Naive thymus-derived CD4-positive, alpha-beta T cell (primary cell): ENCODE results near the gene LRRC46. TPM values are rescaled to one million over a fixed set of nuclear protein-coding genes. Genes with fewer than 3 reads are reported as not detected.

Experiments
- ATAC-seq: fragments of 150-1000 bp; cut with Tn5 transposase; 2 replicates; pipeline ENCODE4 v1.10.0; 2021; ENCODE audit warnings: mild to moderate bottlenecking, moderate library complexity
- CTCF ChIA-PET: fragments of 350-600 bp; sonication (Branson Sonifier 250); formaldehyde crosslinking; loops from one replicate; lab custom pipeline; 2021; ENCODE audit warnings: antibody characterized with exemption; lab: Charles Lee
- POLR2A ChIA-PET: fragments of 350-600 bp; sonication (Branson Sonifier 250); formaldehyde crosslinking; loops from one replicate; lab custom pipeline; 2021; ENCODE audit warnings: antibody characterized with exemption, inconsistent platforms; lab: Charles Lee
- DNase-seq, 9 donors: peaks; one replicate each; pipeline versions ENCODE4 v3.0.0 to v3.0.0-alpha.2; 2020 to 2022; ENCODE audit warnings: mixed read lengths in 1 of 9
- H3K27ac ChIP-seq: one replicate; pipeline ENCODE4 v1.7.0; 2013; ENCODE audit warnings: mild to moderate bottlenecking, low read depth, low read length, moderate library complexity
- H3K27me3 ChIP-seq, 2 donors: one replicate each; pipeline ENCODE4 v1.7.0; 2013; ENCODE audit warnings: low read length in 2 of 2, mild to moderate bottlenecking in 2 of 2, moderate library complexity in 2 of 2; ENCODE audit not compliant: control insufficient read depth in 2 of 2, insufficient read depth in 2 of 2
- H3K36me3 ChIP-seq, 3 experiments: 1 replicate in 2 of 3; 2 replicates in 1 of 3; pipeline ENCODE4 v1.7.0; 2013; ENCODE audit warnings: low read length in 3 of 3, mild to moderate bottlenecking in 3 of 3, moderate library complexity in 1 of 3; ENCODE audit not compliant: insufficient read depth in 3 of 3, control insufficient read depth in 2 of 3
- H3K4me1 ChIP-seq, 2 donors: one replicate each; pipeline ENCODE4 v1.7.0; 2013; ENCODE audit warnings: low read length in 2 of 2, mild to moderate bottlenecking in 2 of 2, moderate library complexity in 1 of 2; ENCODE audit not compliant: control insufficient read depth in 2 of 2, insufficient read depth in 2 of 2
- H3K4me3 ChIP-seq: 2 replicates; pipeline ENCODE4 v1.7.0; 2013; ENCODE audit warnings: mild to moderate bottlenecking, low read length
- H3K9me3 ChIP-seq, 3 experiments: 1 replicate in 2 of 3; 2 replicates in 1 of 3; pipeline ENCODE4 v1.7.0; 2013; ENCODE audit warnings: low read length in 3 of 3; ENCODE audit not compliant: control insufficient read depth in 2 of 3
- H3K27ac Mint-ChIP-seq, 9 donors: one replicate each; pipeline ENCODE4 v1.8.0; 2020 to 2022; ENCODE audit warnings: mixed read lengths in 9 of 9, mild to moderate bottlenecking in 8 of 9, moderate library complexity in 5 of 9, inconsistent platforms in 2 of 9
- H3K27me3 Mint-ChIP-seq, 5 donors: one replicate each; pipeline ENCODE4 v1.8.0; 2021 to 2022; ENCODE audit warnings: mixed read lengths in 5 of 5, mild to moderate bottlenecking in 1 of 5
- H3K36me3 Mint-ChIP-seq, 5 donors: one replicate each; pipeline ENCODE4 v1.8.0; 2020 to 2022; ENCODE audit warnings: mixed read lengths in 5 of 5, mild to moderate bottlenecking in 3 of 5, inconsistent platforms in 1 of 5
- H3K4me1 Mint-ChIP-seq, 7 donors: one replicate each; pipeline ENCODE4 v1.8.0; 2020 to 2022; ENCODE audit warnings: mixed read lengths in 7 of 7, mild to moderate bottlenecking in 3 of 7, inconsistent platforms in 1 of 7
- H3K4me3 Mint-ChIP-seq, 10 donors: one replicate each; pipeline ENCODE4 v1.8.0; 2020 to 2022; ENCODE audit warnings: mild to moderate bottlenecking in 10 of 10, mixed read lengths in 10 of 10, moderate library complexity in 6 of 10, inconsistent platforms in 2 of 10
- H3K9me3 Mint-ChIP-seq, 11 donors: one replicate each; pipeline ENCODE4 v1.8.0; 2020 to 2022; ENCODE audit warnings: mixed read lengths in 11 of 11, mild to moderate bottlenecking in 4 of 11, inconsistent platforms in 1 of 11, moderate library complexity in 1 of 11
- intact Hi-C, 2 donors: fragments of 100-400 bp; cut with micrococcal nuclease; formaldehyde crosslinking; loops; one replicate each; pipeline ENCODE4 v1.15.1; 2023
- polyA plus RNA-seq, 2 donors: library from polyadenylated mRNA; unstranded; fragments of 300-500 nt; fragmentation: Illumina TruSeq; gene quantifications; one replicate each; pipeline ENCODE4 v1.2.3, GENCODE V29; 2021
- total RNA-seq, 6 experiments: library from RNA in 5 of 6; stranded (reverse) in 5 of 6; gene quantifications; 1 replicate in 5 of 6; 2 replicates in 1 of 6; pipeline ENCODE4 v1.2.3 and lab custom pipeline; 2021 to 2026

Gene LRRC46
- total and polyA plus RNA-seq, 7 experiments from 2014 or later = 0.20 to 1.8 (median 1.2) TPM

GRCh38 chr17:47855737-47856136, 24.3 kb downstream of the LRRC46 start:
- no peak for DNase-seq
- H3K27me3 Mint-ChIP-seq = peaks cover 33 to 84% (median 46%) of the 10 kb centered on the region in 5 donors
- no peaks in the 10 kb centered on the region for H3K36me3 ChIP-seq
- no peaks in the 10 kb centered on the region for H3K36me3 Mint-ChIP-seq
- peaks cover 9 to 19% (median 12%) of the 10 kb centered on the region in 7 donors for H3K4me1 Mint-ChIP-seq
- intact Hi-C loops = no loop called here
- ChIA-PET POLR2A (no interaction called here), CTCF (interaction anchor here (0.7 to 1.0 kb wide), 3 partner anchors 17 to 417 kb away, joined by 3 read pairs; no protein-coding TSS in a partner anchor)
- no peak overlapping the region for H3K27ac ChIP-seq
- no peak overlapping the region for H3K4me3 ChIP-seq
- ATAC-seq = no peak
- H3K4me1 ChIP-seq = peaks cover 3 to 9% of the 10 kb centered on the region in 2 donors
- H3K9me3 Mint-ChIP-seq = peaks cover 0 to 4% (median 0%) of the 10 kb centered on the region in 11 donors
- H3K27ac Mint-ChIP-seq = peak overlapping the region in 1 of 9 donors; percentile 49
- peaks cover 6 to 15% of the 10 kb centered on the region in 2 donors for H3K27me3 ChIP-seq
- no peaks in the 10 kb centered on the region for H3K9me3 ChIP-seq
- H3K4me3 Mint-ChIP-seq = no peak overlapping the region

GRCh38 chr17:47856830-47857229, 25.4 kb downstream of the LRRC46 start:
- no peaks in the 10 kb centered on the region for H3K36me3 Mint-ChIP-seq
- peaks cover 0 to 4% (median 0%) of the 10 kb centered on the region in 11 donors for H3K9me3 Mint-ChIP-seq
- ATAC-seq (no peak), DNase-seq (no peak)
- peaks cover 30 to 76% (median 45%) of the 10 kb centered on the region in 5 donors for H3K27me3 Mint-ChIP-seq
- no peak overlapping the region for H3K27ac Mint-ChIP-seq
- intact Hi-C loops = no loop called here
- no peaks in the 10 kb centered on the region for H3K36me3 ChIP-seq
- peaks cover 2 to 5% of the 10 kb centered on the region in 2 donors for H3K4me1 ChIP-seq
- no peak overlapping the region for H3K4me3 Mint-ChIP-seq
- CTCF ChIA-PET = interaction anchor here (0.9 kb wide), 1 partner anchor 33 kb away, joined by 3 read pairs; no protein-coding TSS in a partner anchor
- no peak overlapping the region for H3K4me3 ChIP-seq
- no peaks in the 10 kb centered on the region for H3K9me3 ChIP-seq
- peaks cover 7 to 17% (median 11%) of the 10 kb centered on the region in 7 donors for H3K4me1 Mint-ChIP-seq
- H3K27ac ChIP-seq = no peak overlapping the region
- peaks cover 6 to 10% of the 10 kb centered on the region in 2 donors for H3K27me3 ChIP-seq
- POLR2A ChIA-PET = interaction anchor here (1.2 kb wide), 1 partner anchor 21 kb away, joined by 3 read pairs; no protein-coding TSS in a partner anchor

GRCh38 chr17:47857551-47858455, 26.3 kb downstream of the LRRC46 start:
- intact Hi-C loops = no loop called here
- Histone ChIP-seq H3K36me3 (no peaks in the 10 kb centered on the region), H3K27me3 (peaks cover 3 to 6% of the 10 kb centered on the region in 2 donors), H3K4me3 (no peak overlapping the region), H3K9me3 (no peaks in the 10 kb centered on the region), H3K4me1 (no peaks in the 10 kb centered on the region), H3K27ac (no peak overlapping the region)
- peaks cover 0 to 14% (median 7%) of the 10 kb centered on the region in 7 donors for H3K4me1 Mint-ChIP-seq
- peaks cover 20 to 66% (median 36%) of the 10 kb centered on the region in 5 donors for H3K27me3 Mint-ChIP-seq
- H3K27ac Mint-ChIP-seq = no peak overlapping the region
- no peaks in the 10 kb centered on the region for H3K36me3 Mint-ChIP-seq
- no peak overlapping the region for H3K4me3 Mint-ChIP-seq
- no peaks in the 10 kb centered on the region for H3K9me3 Mint-ChIP-seq
- ChIA-PET POLR2A (interaction anchor here (0.7 to 1.2 kb wide), 3 partner anchors 12 to 43 kb away, joined by 3 read pairs; no protein-coding TSS in a partner anchor), CTCF (interaction anchor here (0.9 to 1.5 kb wide), 3 partner anchors 24 to 32 kb away, joined by 3 read pairs; no protein-coding TSS in a partner anchor)
- no peak for DNase-seq
- no peak for ATAC-seq

GRCh38 chr17:47860386-47860785, 28.9 kb downstream of the LRRC46 start:
- no peaks in the 10 kb centered on the region for H3K27me3 ChIP-seq
- H3K36me3 ChIP-seq = no peaks in the 10 kb centered on the region
- peaks cover 0 to 2% (median 0%) of the 10 kb centered on the region in 11 donors for H3K9me3 Mint-ChIP-seq
- peaks cover 0 to 25% (median 13%) of the 10 kb centered on the region in 7 donors for H3K4me1 Mint-ChIP-seq
- no peak overlapping the region for H3K4me3 Mint-ChIP-seq
- intact Hi-C loops = no loop called here
- H3K9me3 ChIP-seq = no peaks in the 10 kb centered on the region
- no peak overlapping the region for H3K27ac ChIP-seq
- H3K27ac Mint-ChIP-seq = no peak overlapping the region
- ChIA-PET POLR2A (interaction anchor here (0.6 kb wide), 1 partner anchor 979 kb away, joined by 4 read pairs; no protein-coding TSS in a partner anchor), CTCF (interaction anchor here (0.7 kb wide), 1 partner anchor 89 kb away, joined by 4 read pairs; no protein-coding TSS in a partner anchor)
- no peak overlapping the region for H3K4me3 ChIP-seq
- ATAC-seq = no peak
- H3K27me3 Mint-ChIP-seq = peaks cover 4 to 40% (median 10%) of the 10 kb centered on the region in 5 donors
- no peak for DNase-seq
- no peaks in the 10 kb centered on the region for H3K4me1 ChIP-seq
- H3K36me3 Mint-ChIP-seq = no peaks in the 10 kb centered on the region

GRCh38 chr17:47862621-47863440, 31.4 kb downstream of the LRRC46 start:
- H3K9me3 ChIP-seq = no peaks in the 10 kb centered on the region
- H3K27me3 ChIP-seq = no peaks in the 10 kb centered on the region
- Mint-ChIP-seq H3K36me3 (no peaks in the 10 kb centered on the region), H3K9me3 (peaks cover 0 to 2% (median 0%) of the 10 kb centered on the region in 11 donors), H3K4me3 (no peak overlapping the region), H3K27me3 (peaks cover 0 to 26% (median 7%) of the 10 kb centered on the region in 5 donors), H3K4me1 (peaks cover 0 to 28% (median 16%) of the 10 kb centered on the region in 7 donors), H3K27ac (no peak overlapping the region)
- ATAC-seq (no peak), DNase-seq (no peak)
- no peaks in the 10 kb centered on the region for H3K4me1 ChIP-seq
- no peak overlapping the region for H3K27ac ChIP-seq
- POLR2A ChIA-PET = interaction anchor here (0.7 kb wide), 1 partner anchor 22 kb away, joined by 3 read pairs; the partner anchor contains the start of gene SCRN2
- no peak overlapping the region for H3K4me3 ChIP-seq
- CTCF ChIA-PET = interaction anchor here (0.6 kb wide), 1 partner anchor 14 kb away, joined by 4 read pairs; no protein-coding TSS in a partner anchor
- no peaks in the 10 kb centered on the region for H3K36me3 ChIP-seq
- intact Hi-C loops = no loop called here

- H3K4me3 Mint-ChIP-seq = peak overlapping the region in 9 of 10 donors; percentile 4 to 66 (median 42)
Measured at GRCh38 chr17:47864791-47865216, 33.3 kb downstream of the LRRC46 start.

More at GRCh38 chr17:47864791-47865216, 33.3 kb downstream of the LRRC46 start:
- Histone ChIP-seq H3K9me3 (no peaks in the 10 kb centered on the region), H3K27me3 (no peaks in the 10 kb centered on the region), H3K4me3 (no peak overlapping the region), H3K36me3 (no peaks in the 10 kb centered on the region), H3K27ac (peak overlapping the region; percentile 2), H3K4me1 (no peaks in the 10 kb centered on the region)
- peaks cover 0 to 2% (median 0%) of the 10 kb centered on the region in 11 donors for H3K9me3 Mint-ChIP-seq
- peaks cover 0 to 28% (median 16%) of the 10 kb centered on the region in 7 donors for H3K4me1 Mint-ChIP-seq
- peak overlapping the region in 4 of 9 donors; percentile 18 to 60 (median 30) for H3K27ac Mint-ChIP-seq
- ATAC-seq = no peak
- intact Hi-C loops = loop anchor here in 1 of 2 donors (2.0 kb wide), 1 partner anchor 14 kb away; the partner anchor contains the start of gene SP6
- ChIA-PET CTCF (no interaction called here), POLR2A (no interaction called here)
- no peak for DNase-seq
- peaks cover under 1 to 24% (median 5%) of the 10 kb centered on the region in 5 donors for H3K27me3 Mint-ChIP-seq
- H3K36me3 Mint-ChIP-seq = no peaks in the 10 kb centered on the region
